Daoy (cell line): Measurements from ENCODE around the gene CASQ1. TPM values are rescaled to one million over a fixed set of nuclear protein-coding genes. Genes with fewer than 3 reads are reported as not detected.

ENCODE experiments used
- DNase-seq: peaks from one replicate; pipeline ENCODE4 v3.0.0-alpha.2; 2015; ENCODE audit warnings: low read depth
- total RNA-seq: library from RNA; depleted of rRNA; stranded (reverse); fragments of >200 nt; shearing (Covaris generic); gene quantifications from 2 replicates; pipeline ENCODE4 v1.2.3, GENCODE V29; 2014; rRNA removed

Gene CASQ1
- total RNA-seq, 1 experiment from 2014 or later = not detected

- no peak for DNase-seq
Measured at GRCh38 chr1:160226623-160227022, 36.2 kb downstream of the CASQ1 start.

DNA sequence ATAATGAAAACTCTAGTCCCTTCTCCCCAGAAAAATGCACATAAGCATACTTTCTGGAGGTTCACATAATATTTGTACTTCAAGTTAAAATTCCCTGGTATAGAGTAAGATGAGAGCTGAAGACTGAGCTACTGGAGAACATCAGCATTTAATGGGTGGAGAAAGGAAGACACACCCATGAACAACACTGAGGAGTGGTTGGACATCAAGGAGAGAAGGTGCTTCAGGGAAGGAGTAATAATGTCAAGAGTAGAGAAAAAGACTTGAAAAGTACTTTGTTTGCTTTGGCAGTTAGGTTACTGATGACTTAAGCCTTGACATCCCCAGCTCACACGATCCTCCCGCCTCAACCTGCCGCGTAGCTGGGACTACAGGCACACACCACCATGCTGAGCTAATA is 36.7 kb downstream of the CASQ1 start:
- no peak for DNase-seq

GRCh38 chr1:160227561-160227960 is 37.2 kb downstream of the CASQ1 start:
- DNase-seq = no peak

- DNase-seq = no peak
Measured at GRCh38 chr1:160228431-160228830, 38.1 kb downstream of the CASQ1 start.

- DNase-seq = no peak
Measured at GRCh38 chr1:160232911-160233310, 42.5 kb downstream of the CASQ1 start.

- no peak for DNase-seq
Measured at GRCh38 chr1:160236806-160237205, 46.4 kb downstream of the CASQ1 start.

GRCh38 chr1:160237558-160237957 is 47.2 kb downstream of the CASQ1 start:
- no peak for DNase-seq

DNA sequence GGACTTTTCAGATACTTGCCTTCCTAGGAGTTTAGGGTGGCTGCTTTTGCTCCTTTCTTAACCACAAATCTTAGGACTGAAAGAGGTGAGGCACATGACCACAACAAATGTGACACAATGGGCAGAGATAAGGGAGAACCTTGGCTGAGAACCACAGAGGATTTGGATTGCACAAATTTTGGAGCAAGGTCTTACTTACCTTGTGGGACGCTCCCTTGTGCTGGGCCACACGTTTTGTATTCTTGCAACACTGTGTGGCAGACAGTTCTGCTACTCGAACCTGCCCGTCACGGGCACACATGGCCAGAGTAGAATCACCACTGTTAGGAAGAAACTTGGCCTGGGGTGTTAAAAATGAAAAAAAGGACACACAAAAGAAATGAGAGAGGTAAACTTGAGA is 48.0 kb downstream of the CASQ1 start:
- no peak for DNase-seq

DNA sequence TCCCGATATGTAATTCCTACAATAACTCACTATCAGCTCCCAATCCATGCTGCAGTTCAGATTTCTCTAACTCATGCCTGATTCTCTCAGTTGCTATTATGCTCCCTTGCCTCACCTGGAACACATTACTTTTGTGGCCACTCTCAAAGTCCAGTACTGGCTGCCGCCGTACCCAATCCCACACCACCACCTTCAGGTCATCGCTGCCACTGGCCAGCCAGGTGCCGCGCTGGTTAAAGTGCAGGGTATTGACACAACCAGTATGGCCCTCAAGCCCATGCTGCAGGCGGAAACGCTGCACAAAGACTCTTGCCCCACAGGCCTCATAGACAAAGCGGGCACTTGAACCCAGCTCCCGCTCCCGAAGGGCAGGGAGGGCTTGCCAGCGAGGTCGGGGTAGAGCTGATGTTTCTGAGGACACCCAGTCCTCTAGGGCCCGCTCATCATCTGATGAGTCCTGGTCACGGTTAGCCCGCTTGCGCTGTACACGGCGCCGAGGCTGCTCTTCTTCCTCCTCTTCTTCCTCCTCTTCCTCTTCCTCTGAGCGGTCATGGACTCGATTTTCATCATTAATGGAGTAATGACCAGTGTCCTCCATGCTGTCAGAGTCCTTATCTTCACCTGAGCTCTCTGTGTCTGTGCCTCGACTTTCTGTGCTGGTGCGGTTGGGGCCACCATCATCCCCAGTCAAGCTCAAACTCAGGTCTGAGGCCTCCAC is 49.4 kb downstream of the CASQ1 start:
- DNase-seq = no peak

- no peak for DNase-seq
Measured at GRCh38 chr1:160243767-160244166, 53.4 kb downstream of the CASQ1 start.

DNA sequence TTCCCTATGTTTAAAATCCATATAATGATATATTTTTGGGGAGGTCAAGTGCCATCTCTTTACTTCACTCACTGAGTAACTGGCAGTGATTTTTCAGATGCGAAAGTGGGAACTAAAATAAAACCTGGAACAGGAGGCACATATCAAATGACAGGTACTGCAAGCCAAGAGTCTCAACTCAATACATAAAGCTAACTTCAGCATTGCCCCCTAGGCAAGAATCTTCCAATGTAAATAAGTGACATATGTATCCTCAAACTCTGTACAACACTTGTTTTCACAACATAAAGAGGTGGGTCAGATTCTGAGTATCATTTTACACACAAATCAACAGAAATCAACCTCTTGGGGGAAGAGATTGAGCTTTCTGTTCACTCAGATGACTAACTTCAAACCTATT is 53.8 kb downstream of the CASQ1 start:
- no peak for DNase-seq

- DNase-seq = no peak
Measured at GRCh38 chr1:160245434-160245833, 55.1 kb downstream of the CASQ1 start.

GRCh38 chr1:160247053-160247452 is 56.7 kb downstream of the CASQ1 start:
- no peak for DNase-seq

DNA sequence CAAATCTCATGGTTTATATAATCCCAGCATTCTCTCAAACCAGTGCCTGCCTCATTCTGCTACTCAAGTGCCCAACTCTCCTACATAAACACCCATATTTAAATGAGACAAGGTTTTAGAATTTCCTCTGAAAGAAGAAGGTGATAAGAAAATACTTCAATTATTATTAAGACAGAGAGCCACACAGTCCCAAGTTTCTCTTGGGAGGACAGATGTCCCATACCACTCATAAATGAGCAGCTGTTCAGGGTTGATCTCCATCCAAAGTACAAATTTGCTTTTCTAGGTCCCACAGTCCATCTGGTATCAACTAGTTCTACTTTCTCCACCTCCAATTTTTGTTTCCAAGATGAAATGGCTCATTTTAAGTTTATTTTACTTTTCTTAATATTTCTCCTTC is 60.6 kb downstream of the CASQ1 start:
- no peak for DNase-seq

Other genes with a start within 250 kb of the CASQ1 start
- gene IGSF9, start 245.0 kb upstream of the CASQ1 start, total RNA-seq = 1.7 and 2.7 TPM in 2 replicates
- 0.77 TPM in 1 of 2 replicates, not detected in the other for gene SLAMF9, start 236.3 kb upstream of the CASQ1 start, total RNA-seq
- gene PIGM, start 158.6 kb upstream of the CASQ1 start, total RNA-seq = 5.2 and 5.3 TPM in 2 replicates
- under 0.01 TPM in 1 of 2 replicates, not detected in the other for gene KCNJ10, start 120.4 kb upstream of the CASQ1 start, total RNA-seq
- not detected in 2 replicates for gene KCNJ9, start 109.0 kb upstream of the CASQ1 start, total RNA-seq
- gene IGSF8, start 92.0 kb upstream of the CASQ1 start, total RNA-seq = 26.0 and 27.6 TPM in 2 replicates
- not detected in 2 replicates for gene ATP1A2, start 74.8 kb upstream of the CASQ1 start, total RNA-seq
- not detected in 2 replicates for gene ATP1A4, start 39.0 kb upstream of the CASQ1 start, total RNA-seq
- gene PEA15, start 14.8 kb downstream of the CASQ1 start, total RNA-seq = 51.9 and 57.7 TPM in 2 replicates
- gene DCAF8, start 72.0 kb downstream of the CASQ1 start, total RNA-seq = 32.1 and 58.1 TPM in 2 replicates
- gene PEX19, start 94.6 kb downstream of the CASQ1 start, total RNA-seq = 70.1 and 90.3 TPM in 2 replicates
- gene COPA, start 152.7 kb downstream of the CASQ1 start, total RNA-seq = 137 and 168 TPM in 2 replicates
- gene NCSTN, start 152.8 kb downstream of the CASQ1 start, total RNA-seq = 35.0 and 52.0 TPM in 2 replicates
- gene NHLH1, start 176.5 kb downstream of the CASQ1 start, total RNA-seq = not detected in 2 replicates
- 1.9 and 2.0 TPM in 2 replicates for gene VANGL2, start 210.0 kb downstream of the CASQ1 start, total RNA-seq